RWPE1 (cell line): ENCODE measurements around the gene RBL2.

Source experiments
- CTCF ChIA-PET: fragments of 350-600 bp; sonication (Branson Sonifier 250); formaldehyde crosslinking; extraction: SDS; loops from one replicate; lab custom pipeline; 2021; lab: Yijun Ruan, JAX
- POLR2A ChIA-PET: fragments of 400-600 bp; formaldehyde crosslinking; extraction: SDS; loops from one replicate; lab custom pipeline; 2020; ENCODE audit warnings: antibody characterized with exemption; ENCODE audit not compliant: low non-redundant PET; lab: Yijun Ruan, JAX
- DNase-seq: peaks from one replicate; pipeline ENCODE4 v3.0.0; 2012; ENCODE audit warnings: low spot score
- H3K27ac ChIP-seq: fragments of 450-650 bp; 2 replicates; pipeline ENCODE4 v1.5.1; 2017
- CTCF ChIP-seq: fragments of 450-650 bp; conservative IDR thresholded peaks from 2 replicates; pipeline ENCODE4 v1.5.1; 2017; ENCODE audit warnings: low read depth, mild to moderate bottlenecking

RBL2 gene

GRCh38 chr16:53430363-53430762 lies 3.9 kb upstream of the RBL2 start:
- no peak for DNase-seq
- ChIA-PET CTCF (no interaction called here), POLR2A (no interaction called here)
- H3K27ac ChIP-seq = no peak overlapping the region
- no peak for TF ChIP-seq CTCF

DNA sequence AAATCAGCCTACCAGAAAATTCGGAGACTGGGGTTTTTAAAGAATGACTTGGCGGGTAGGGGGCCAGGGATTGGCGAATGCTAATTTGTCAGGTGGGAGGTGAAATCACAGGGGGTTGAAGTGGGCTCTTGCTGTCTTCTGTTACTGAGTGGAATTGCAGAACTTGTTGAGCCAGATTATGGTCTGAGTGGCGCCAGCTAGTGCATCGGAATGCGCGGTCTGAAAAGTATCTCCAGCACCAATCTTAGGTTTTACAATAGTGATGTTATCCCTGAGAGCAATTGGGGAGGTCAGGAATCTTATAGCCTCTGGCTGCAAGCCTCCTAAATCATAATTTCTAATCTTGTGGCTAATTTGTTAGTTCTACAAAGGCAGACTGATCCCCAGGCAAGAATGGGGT lies 762 bp upstream of the RBL2 start:
- ChIA-PET POLR2A (interaction anchor here (0.5 to 1.7 kb wide), 2 partner anchors 43 to 68 kb away, joined by 3 to 5 read pairs; no protein-coding TSS in a partner anchor), CTCF (no interaction called here)
- DNase-seq = no peak
- TF ChIP-seq CTCF = no peak
- H3K27ac ChIP-seq = no peak overlapping the region

GRCh38 chr16:53433930-53434376 lies 318 bp upstream of the RBL2 start:
- ChIA-PET CTCF (no interaction called here), POLR2A (interaction anchor here (0.5 to 1.7 kb wide), 2 partner anchors 43 to 67 kb away, joined by 3 to 5 read pairs; no protein-coding TSS in a partner anchor)
- H3K27ac ChIP-seq = peak overlapping the region; percentile 83
- DNase-seq = no peak
- TF ChIP-seq CTCF = no peak

DNA sequence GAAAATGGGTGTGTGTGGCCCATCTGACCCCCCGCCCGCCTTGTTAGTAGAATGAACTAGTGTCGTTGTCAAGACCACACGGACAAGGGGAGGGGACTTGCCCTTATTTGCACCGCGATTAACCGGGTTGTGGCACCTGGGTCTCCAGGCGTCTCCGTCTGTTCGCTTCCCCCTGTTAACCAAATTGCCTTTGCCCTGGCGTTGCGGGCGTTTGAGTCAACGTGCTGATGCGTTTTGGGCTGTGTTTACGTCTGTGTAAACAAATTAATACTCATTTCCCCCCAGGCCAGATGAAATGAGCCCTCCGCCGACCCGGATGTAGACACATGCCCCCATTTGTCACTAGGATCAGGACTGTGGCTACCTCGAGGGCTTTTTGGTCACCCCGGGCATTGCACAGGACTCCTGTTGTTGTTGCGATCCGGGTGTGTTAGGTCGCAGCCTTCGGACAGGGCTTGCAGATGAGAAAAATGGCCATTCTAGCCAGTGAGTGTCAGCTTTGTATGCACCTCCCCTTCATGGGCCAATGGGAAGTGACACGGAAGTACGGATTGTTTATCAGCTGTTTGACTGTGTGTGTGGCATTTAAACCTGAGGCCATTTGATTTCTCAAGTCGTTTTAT lies 906 bp downstream of the RBL2 start:
- peak overlapping the region; percentile 83 for H3K27ac ChIP-seq
- TF ChIP-seq CTCF = no peak
- ChIA-PET CTCF (interaction anchor here (0.5 to 0.7 kb wide), 2 partner anchors 20 to 222 kb away, joined by 3 read pairs; no protein-coding TSS in a partner anchor), POLR2A (interaction anchor here (1.7 kb wide), 1 partner anchor 66 kb away, joined by 5 read pairs; no protein-coding TSS in a partner anchor)
- DNase-seq = peak; percentile 81

DNA sequence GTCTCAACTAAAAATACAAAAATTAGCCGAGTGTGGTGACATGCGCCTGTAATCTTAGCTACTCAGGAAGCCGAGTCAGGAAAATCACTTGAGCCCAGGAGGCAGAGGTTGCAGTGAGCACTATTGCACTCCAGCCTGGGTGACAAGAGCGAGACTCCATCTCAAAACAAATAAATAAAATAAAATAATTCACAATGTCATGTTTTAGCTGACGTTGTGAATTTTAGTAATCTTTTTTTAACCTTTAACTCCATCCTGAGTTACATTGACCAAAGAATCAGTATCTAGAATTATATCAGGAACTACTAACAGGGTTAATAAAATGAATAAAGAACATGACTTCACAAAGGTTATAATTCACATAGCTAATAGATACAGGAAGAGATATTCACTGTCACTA lies 5.9 kb downstream of the RBL2 start:
- TF ChIP-seq CTCF = no peak
- CTCF ChIA-PET = no interaction called here

GRCh38 chr16:53445534-53445933 lies 11.3 kb downstream of the RBL2 start:
- H3K27ac ChIP-seq = no peak overlapping the region
- DNase-seq = no peak
- TF ChIP-seq CTCF = no peak
- ChIA-PET CTCF (interaction anchor here (0.6 kb wide), 1 partner anchor 39 kb away, joined by 3 read pairs; no protein-coding TSS in a partner anchor), POLR2A (no interaction called here)

More for the DNA sequence above, 5.9 kb downstream of the RBL2 start:
- DNase-seq = no peak
- POLR2A ChIA-PET = no interaction called here
- no peak overlapping the region for H3K27ac ChIP-seq
